ENCODE data around the gene DMXL1.
"Not testable (repeated sequence)": the region's sequence is repeated elsewhere in the genome, so short reads cannot be mapped to it uniquely, and the experiment has no call there.

DMXL1 gene

DNA sequence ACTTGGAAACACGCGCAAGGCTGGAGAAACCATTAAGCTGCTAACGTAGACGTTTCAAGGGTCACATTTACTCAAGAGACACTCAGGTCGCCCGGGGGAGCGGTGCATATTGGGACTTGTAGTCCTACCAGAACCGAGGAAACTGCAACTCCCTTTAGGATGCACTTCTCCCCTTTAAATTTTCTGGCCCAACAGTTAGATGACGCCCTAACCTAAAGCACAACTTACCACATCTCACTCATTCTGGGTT, 384 bp upstream of the DMXL1 start:
- DNase-seq (ENCODE audit: low read depth in 2 of 2), result peak in 1 of 2 donors; percentile 60

- DNase-seq (ENCODE audit: low read depth in 2 of 2), result no peak
Measured at GRCh38 chr5:119071561-119071995, 691 bp downstream of the DMXL1 start.

GRCh38 chr5:119072496-119072895, 1.6 kb downstream of the DMXL1 start:
- DNase-seq (ENCODE audit: low read depth in 2 of 2), result no peak

DNA sequence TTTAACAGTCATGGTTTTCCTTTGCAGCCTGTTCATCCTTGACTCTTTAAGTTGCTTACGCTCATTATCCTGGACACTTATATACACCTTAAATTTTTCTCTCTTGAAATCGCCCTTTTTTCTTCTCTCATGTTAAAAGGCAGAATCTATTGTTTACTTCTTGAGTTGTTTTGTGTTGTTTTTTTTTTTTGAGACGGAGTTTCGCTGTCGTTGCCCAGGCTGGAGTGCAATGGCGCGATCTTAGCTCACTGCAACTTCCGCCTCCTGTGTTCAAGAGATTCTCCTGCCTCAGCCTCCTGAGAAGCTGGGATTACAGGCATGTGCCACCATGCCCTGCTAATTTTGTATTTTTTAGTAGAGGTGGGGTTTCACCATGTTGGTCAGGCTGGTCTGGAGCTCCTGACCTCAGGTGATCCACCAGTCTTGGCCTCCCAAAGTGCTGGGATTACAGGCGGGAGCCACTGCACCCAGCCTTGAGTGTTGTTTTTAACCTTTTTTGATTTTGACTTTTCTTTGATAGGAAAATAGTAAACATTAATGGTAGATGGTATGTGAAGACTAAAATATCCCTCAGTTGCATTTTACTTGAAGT, 3.0 kb downstream of the DMXL1 start:
- DNase-seq (ENCODE audit: low read depth in 2 of 2), result not testable (repeated sequence)

GRCh38 chr5:119074419-119074818, 3.5 kb downstream of the DMXL1 start:
- no peak for DNase-seq (ENCODE audit: low read depth in 2 of 2)

- not testable (repeated sequence) for DNase-seq (ENCODE audit: low read depth in 2 of 2)
Measured at GRCh38 chr5:119075269-119075668, 4.4 kb downstream of the DMXL1 start.

GRCh38 chr5:119076080-119076479, 5.2 kb downstream of the DMXL1 start:
- DNase-seq (ENCODE audit: low read depth in 2 of 2), result no peak

DNA sequence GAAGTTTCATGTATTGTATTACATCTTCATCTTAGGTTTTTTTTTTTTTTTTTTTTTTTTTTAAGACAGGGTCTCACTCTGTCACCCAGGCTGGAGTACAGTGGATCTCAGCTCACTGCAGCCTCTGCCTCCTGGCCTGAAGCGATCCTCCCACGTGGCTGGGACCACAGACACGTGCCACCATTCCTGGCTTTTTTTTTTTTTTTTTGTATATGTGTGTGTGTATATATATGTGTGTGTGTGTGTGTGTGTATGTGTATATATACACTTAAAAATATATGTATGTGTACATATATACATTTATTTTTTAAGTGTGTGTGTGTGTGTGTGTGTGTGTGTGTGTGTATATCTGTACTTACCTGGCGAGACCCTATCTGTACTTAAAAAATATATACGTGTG, 6.6 kb downstream of the DMXL1 start:
- DNase-seq (ENCODE audit: low read depth in 2 of 2), result no peak

GRCh38 chr5:119078071-119078846, 7.4 kb downstream of the DMXL1 start:
- no peak for DNase-seq (ENCODE audit: low read depth in 2 of 2)

DNA sequence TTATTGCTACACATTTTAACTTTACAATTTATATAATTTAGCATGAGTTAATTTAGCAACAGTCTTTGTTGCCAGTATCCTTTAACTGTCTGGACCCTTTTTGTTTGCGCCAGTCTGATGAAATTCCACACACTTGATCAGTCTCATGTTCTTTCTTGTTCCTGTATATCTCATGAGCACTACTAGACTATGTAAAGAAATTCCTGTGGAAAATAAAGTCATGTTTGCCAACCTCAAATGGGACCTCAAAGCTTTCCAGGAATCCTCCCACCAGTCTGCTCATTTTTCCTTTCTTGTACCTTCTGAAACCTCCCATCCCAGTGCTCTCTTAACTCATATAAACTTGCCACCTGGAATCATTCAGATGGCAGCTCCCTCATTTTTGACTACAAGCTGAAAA, 8.0 kb downstream of the DMXL1 start:
- DNase-seq (ENCODE audit: low read depth in 2 of 2), result no peak

- DNase-seq (ENCODE audit: low read depth in 2 of 2), result peak in 1 of 2 donors; percentile 13
Measured at GRCh38 chr5:119079318-119079921, 8.5 kb downstream of the DMXL1 start.

DNA sequence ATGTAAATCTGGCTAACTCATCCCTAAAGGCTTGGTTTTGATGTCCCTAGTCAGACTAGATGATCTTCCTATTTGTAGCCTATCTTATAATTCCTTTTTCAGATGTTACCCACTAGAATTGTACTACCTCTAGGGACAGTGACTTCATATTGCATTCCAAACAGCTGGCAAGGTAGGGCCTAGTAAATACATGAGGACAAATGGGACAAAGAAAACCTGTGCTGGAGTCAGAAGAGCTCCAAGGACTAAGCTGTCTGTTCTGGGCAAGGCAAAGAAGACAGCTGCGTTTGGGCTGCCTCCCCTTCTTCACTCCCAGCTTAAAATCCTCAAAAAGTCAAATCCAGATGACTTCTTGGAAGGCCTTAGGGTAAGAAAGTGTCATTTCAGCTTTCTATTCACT, 10.0 kb downstream of the DMXL1 start:
- DNase-seq (ENCODE audit: low read depth in 2 of 2), result no peak

GRCh38 chr5:119082691-119083090, 11.8 kb downstream of the DMXL1 start:
- no peak for DNase-seq (ENCODE audit: low read depth in 2 of 2)

GRCh38 chr5:119083679-119084078, 12.8 kb downstream of the DMXL1 start:
- DNase-seq (ENCODE audit: low read depth in 2 of 2), result no peak

- DNase-seq (ENCODE audit: low read depth in 2 of 2), result no peak
Measured at GRCh38 chr5:119088438-119088837, 17.6 kb downstream of the DMXL1 start.

DNA sequence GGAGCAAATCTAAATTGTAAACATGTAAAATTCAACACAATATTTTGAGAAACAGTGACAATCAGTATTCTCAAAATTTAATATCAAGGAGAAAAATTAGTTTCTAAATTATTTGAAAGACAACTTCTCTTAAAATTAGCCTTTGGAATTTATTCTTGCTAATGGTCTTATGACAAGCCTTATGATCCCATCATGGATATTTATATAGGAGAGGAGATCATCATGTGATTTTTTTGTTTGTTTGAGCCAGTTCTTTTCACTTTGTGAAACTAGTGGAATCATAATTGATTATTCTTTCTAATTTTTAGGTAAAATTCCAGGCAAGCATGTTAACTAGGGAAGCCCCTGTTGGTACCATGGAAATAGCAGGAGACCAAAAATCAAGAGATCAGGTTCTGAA, 24.7 kb downstream of the DMXL1 start:
- DNase-seq (ENCODE audit: low read depth in 2 of 2), result no peak

- no peak for DNase-seq (ENCODE audit: low read depth in 2 of 2)
Measured at GRCh38 chr5:119105971-119106370, 35.1 kb downstream of the DMXL1 start.

DNA sequence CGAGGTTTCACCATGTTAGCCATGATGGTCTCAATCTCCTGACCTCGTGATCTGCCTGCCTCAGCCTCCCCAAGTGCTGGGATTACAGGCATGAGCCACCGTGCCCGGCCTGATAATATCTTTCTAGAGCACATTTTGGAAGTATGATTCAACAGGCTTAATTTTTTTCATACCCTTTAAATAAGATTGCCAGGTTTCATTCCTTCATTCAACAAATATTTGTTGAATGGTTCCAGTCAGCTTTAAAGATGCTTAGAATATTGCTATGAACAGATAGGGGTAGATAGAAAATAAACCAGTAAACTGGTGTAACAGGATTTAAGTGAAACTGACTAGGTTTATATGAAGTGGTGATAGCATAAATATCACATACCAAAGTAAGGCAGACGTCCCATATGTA, 41.3 kb downstream of the DMXL1 start:
- DNase-seq (ENCODE audit: low read depth in 2 of 2), result no peak

- DNase-seq (ENCODE audit: low read depth in 2 of 2), result no peak
Measured at GRCh38 chr5:119117237-119117636, 46.4 kb downstream of the DMXL1 start.

DNA sequence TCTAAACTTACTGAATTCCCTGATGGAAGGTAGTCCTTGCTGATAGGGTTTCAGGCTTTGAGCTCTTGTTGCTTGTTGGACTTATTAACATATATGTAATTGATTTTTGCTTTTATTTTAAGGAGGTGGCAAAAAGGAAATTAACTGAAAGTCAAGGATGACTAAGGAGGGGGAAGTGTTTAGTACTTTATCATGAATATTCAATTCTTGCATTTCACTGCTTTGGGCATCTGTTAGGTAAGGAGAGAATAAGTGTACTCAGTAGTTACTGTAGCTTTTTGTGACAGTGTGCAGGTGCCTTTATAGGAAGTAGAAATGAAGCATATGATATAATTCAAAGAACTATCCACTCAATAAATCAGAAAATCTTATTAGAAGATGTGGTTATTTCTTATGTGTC, 47.1 kb downstream of the DMXL1 start:
- no peak for DNase-seq (ENCODE audit: low read depth in 2 of 2)

DNA sequence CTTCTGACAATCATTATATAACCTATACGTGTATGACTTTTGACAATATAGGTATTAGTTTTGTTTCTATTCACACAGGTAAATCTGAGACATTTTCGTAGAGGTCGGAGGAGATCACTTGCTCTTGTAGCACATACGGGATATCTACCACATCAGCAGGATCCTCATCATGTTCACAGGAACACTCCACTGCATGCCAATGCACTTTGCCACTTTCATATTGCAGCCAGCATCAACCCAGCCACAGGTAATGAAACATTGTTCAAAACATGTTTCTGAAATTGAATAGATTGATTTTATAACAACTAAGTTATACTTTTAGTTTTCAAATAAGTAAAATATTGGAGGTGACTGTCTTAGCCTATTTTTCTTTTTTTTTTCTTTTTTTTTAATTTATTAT, 50.0 kb downstream of the DMXL1 start:
- DNase-seq (ENCODE audit: low read depth in 2 of 2), result no peak

DNA sequence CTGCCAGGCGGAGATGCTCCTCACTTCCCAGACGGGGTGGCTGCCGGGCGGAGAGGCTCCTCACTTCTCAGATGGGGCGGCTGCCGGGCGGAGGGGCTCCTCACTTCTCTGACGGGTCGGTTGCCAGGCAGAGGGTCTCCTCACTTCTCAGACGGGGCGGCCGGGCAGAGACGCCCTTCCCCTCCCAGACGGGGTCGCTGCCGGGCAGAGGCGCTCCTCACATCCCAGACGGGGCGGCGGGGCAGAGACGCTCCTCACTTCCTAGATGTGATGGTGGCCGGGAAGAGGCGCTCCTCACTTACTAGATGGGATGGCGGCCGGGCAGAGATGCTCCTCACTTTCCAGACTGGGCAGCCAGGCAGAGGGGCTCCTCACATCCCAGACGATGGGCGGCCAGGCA, 51.6 kb downstream of the DMXL1 start:
- not testable (repeated sequence) for DNase-seq (ENCODE audit: low read depth in 2 of 2)

DNA sequence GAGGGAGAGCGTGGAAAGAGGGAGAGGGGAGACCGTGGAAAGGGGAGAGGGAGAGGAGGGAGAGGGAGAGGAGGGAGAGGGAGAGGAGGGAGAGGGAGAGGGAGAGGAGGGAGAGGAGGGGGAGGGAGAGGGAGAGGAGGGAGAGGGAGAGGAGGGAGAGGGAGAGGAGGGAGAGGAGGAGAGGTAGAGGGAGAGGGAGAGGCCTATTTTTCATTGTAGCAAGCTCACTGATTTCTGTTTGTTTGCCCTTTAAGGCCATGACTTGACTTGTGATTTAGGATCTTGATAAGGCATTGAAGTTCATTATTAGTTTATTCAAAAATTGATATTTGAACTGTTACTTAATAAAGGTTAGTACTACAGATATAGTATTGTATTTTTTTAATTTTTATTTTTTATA, 52.4 kb downstream of the DMXL1 start:
- DNase-seq (ENCODE audit: low read depth in 2 of 2), result no peak
